Measurements from ENCODE around the gene FN1. TPM values are rescaled to one million over a fixed set of nuclear protein-coding genes. Genes with fewer than 3 reads are reported as not detected.

The FN1 gene
- total RNA-seq, 6 experiments from 2014 or later: 938 to 2,279 (median 1,324) TPM

DNA sequence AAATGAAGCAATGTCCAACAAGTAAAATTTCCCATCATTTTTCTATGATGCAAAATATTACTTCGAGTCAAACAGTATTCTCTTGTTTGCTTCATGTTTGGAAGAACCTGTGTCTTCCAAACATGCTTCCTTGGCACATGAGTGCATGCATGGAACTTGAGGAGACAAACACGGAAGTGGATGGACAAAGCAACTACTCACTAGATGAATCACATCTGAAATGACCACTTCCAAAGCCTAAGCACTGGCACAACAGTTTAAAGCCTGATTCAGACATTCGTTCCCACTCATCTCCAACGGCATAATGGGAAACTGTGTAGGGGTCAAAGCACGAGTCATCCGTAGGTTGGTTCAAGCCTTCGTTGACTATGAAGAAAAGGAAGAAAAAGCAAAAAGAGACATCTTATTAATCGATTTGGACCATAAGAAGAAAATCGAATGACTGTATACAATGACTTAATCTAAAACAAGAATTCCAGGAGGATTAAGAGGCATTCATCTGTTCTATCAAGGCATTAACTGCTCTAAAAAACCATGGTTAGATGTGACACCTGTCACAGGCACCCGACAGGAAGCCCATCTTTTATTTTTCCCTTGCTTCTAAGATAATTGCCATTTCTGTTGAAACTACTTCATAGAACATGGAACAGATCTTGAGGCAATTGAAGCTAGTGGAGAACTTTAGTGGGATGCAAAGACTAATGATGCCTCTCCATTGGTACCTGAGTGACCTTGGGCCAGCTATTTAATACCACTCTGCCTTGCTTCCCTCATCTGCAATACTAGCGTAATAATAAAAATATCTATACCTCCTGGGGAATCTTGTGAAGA is 68.0 kb downstream of the FN1 start:
- intact Hi-C loops (cut with DNase I): no loop called here
- TF ChIP-seq CTCF (IDR thresholded peaks at IDR 0.05): no peak
- no peak for TF ChIP-seq POLR2A (IDR thresholded peaks at IDR 0.05)
- no peak for ATAC-seq
- DNase-seq: no peak
- Histone ChIP-seq H3K4me3 (no peak overlapping the region), H3K27ac (no peak overlapping the region), H3K27me3 (no peaks in the 10 kb centered on the region), H3K36me3 (peaks cover 11 to 100% (median 52%) of the 10 kb centered on the region in 4 donors), H3K9me3 (no peaks in the 10 kb centered on the region), H3K4me1 (no peaks in the 10 kb centered on the region)
- 83% methylated on average over 11 of the region's 11 CpGs for WGBS (ENCODE audit: insufficient coverage, low coverage, low lambda C conversion rate, missing lambda C conversion rate)

GRCh38 chr2:215366440-215367032 is 69.3 kb downstream of the FN1 start:
- H3K27ac ChIP-seq: no peak overlapping the region
- no peaks in the 10 kb centered on the region for H3K9me3 ChIP-seq
- no peaks in the 10 kb centered on the region for H3K4me1 ChIP-seq
- TF ChIP-seq POLR2A (IDR thresholded peaks at IDR 0.05) (no peak), CTCF (IDR thresholded peaks at IDR 0.05) (no peak)
- intact Hi-C loops (cut with DNase I): no loop called here
- H3K27me3 ChIP-seq: no peaks in the 10 kb centered on the region
- DNase-seq (no peak), ATAC-seq (no peak)
- H3K4me3 ChIP-seq: no peak overlapping the region
- peaks cover 6 to 100% (median 52%) of the 10 kb centered on the region in 4 donors for H3K36me3 ChIP-seq
- WGBS (ENCODE audit: insufficient coverage, low coverage, low lambda C conversion rate, missing lambda C conversion rate): 80% methylated on average over 4 of the region's 4 CpGs

GRCh38 chr2:215365184-215365658 is 70.6 kb downstream of the FN1 start:
- Histone ChIP-seq H3K9me3 (no peaks in the 10 kb centered on the region), H3K4me3 (no peak overlapping the region), H3K36me3 (peaks cover 8 to 100% (median 52%) of the 10 kb centered on the region in 4 donors), H3K27ac (no peak overlapping the region), H3K27me3 (no peaks in the 10 kb centered on the region), H3K4me1 (no peaks in the 10 kb centered on the region)
- TF ChIP-seq POLR2A (IDR thresholded peaks at IDR 0.05): no peak
- TF ChIP-seq CTCF (IDR thresholded peaks at IDR 0.05): no peak
- DNase-seq (no peak), ATAC-seq (no peak)
- intact Hi-C loops (cut with DNase I): no loop called here
- 89% methylated on average over 4 of the region's 4 CpGs for WGBS (ENCODE audit: insufficient coverage, low coverage, low lambda C conversion rate, missing lambda C conversion rate)

DNA sequence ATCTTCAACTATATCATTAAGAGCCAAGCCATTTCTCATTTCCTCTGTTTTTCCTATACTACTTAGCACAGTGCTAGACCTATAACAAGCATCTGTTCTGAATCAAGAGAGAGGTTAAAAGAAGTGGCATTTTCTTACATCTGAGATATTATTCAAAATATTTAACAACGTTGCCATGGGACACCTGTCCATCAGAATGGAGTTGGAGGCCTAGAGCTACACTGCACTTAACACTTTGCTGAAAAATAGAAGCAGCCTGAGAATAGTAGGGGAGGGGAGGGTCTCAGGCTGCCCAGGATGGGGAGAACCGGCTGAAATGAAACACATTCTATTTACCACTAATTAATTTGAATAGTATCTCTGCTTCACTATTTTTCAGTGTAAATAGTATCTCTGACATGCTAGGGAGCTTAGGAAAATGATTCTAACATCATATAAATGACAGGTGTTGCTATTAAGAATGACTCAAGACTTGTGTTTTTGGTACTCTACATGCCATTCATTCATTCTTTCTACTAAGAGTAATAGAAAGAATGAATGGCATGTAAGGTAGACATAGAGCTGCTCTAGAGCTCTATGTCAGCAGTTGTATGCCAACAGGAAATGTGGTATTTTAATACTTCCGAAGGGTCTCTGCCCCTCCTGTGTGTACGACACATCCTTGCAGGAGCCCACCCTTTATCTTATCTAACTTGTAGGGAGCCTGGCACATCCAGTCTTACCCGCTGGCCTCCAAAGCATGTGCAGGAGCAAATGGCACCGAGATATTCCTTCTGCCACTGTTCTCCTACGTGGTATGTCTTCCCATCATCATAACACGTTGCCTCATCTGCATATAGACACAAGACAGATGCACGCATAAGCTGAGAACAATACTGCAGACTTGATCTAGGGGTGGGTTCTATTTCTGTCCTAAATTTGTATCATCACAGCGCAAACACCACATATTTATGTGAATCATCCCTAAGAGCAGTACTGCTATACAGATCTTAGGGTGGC is 71.4 kb downstream of the FN1 start:
- H3K4me3 ChIP-seq: no peak overlapping the region
- ATAC-seq: no peak
- DNase-seq: no peak
- H3K36me3 ChIP-seq: peaks cover 8 to 93% (median 49%) of the 10 kb centered on the region in 4 donors
- no peak for TF ChIP-seq POLR2A (IDR thresholded peaks at IDR 0.05)
- TF ChIP-seq CTCF (IDR thresholded peaks at IDR 0.05): no peak
- WGBS (ENCODE audit: insufficient coverage, low coverage, low lambda C conversion rate, missing lambda C conversion rate): 86% methylated on average over 8 of the region's 10 CpGs
- no peaks in the 10 kb centered on the region for H3K9me3 ChIP-seq
- H3K27ac ChIP-seq: no peak overlapping the region
- no peaks in the 10 kb centered on the region for H3K4me1 ChIP-seq
- no peaks in the 10 kb centered on the region for H3K27me3 ChIP-seq
- intact Hi-C loops (cut with DNase I): loop anchor here in 1 of 2 donors (5.0 kb wide), 1 partner anchor 43 kb away; no protein-coding TSS in a partner anchor
